ENCODE data around the gene EIF3L. TPM values are rescaled to one million over a fixed set of nuclear protein-coding genes. Genes with fewer than 3 reads are reported as not detected.

EIF3L gene
- total and polyA plus RNA-seq, 10 of the 15 experiments (the other 5 are each of a cell fraction or from before 2014, with no cell fraction given): 294 to 1,037 (median 618) TPM

- TF ChIP-seq MEF2B (IDR thresholded peaks at IDR 0.05; ENCODE audit: partially characterized antibody, poor library complexity, severe bottlenecking) (peak; percentile 52), NKRF (conservative IDR thresholded peaks at IDR 0.05) (peak; percentile 52), SMARCA5 (IDR thresholded peaks at IDR 0.05) (0 out of 2 replicates have a peak, but pooled peaks have one; percentile 54), ZNF622 (IDR thresholded peaks at IDR 0.05) (no peak), PAX8 (IDR thresholded peaks at IDR 0.05) (no peak), PAX5 (IDR thresholded peaks at IDR 0.05; ENCODE audit: borderline replicate concordance, low read depth, low read length) (no peak), BHLHE40 (IDR thresholded peaks at IDR 0.05; ENCODE audit: borderline replicate concordance in 1 of 2, low read depth in 2 of 2, low read length in 1 of 2) (no peak)
Measured at GRCh38 chr22:37906364-37907008, 57.3 kb downstream of the EIF3L start (continued).

- H3K36me3 ChIP-seq (ENCODE audit: control insufficient read depth in 2 of 2, insufficient read depth in 2 of 2, low read length in 1 of 2): no peaks in the 10 kb centered on the region
- H3K4me1 ChIP-seq (ENCODE audit: control insufficient read depth, insufficient read depth, low read length): no peaks in the 10 kb centered on the region
- intact Hi-C loops (cut with micrococcal nuclease; ENCODE audit: unreplicated experiment) (loop anchor here (2.0 to 5.0 kb wide), 2 partner anchors 28 to 60 kb away; no protein-coding TSS in a partner anchor), in situ Hi-C loops (cut with MboI) (no loop called here)
- H3K27ac ChIP-seq (ENCODE audit: control insufficient read depth, insufficient read depth): peak overlapping the region; percentile 59; the same call in 1 of the 2 replicates
- SMC1A ChIA-PET (ENCODE audit: uncharacterized antibody, unreplicated experiment): no interaction called here
- no peak for DNase-seq (ENCODE audit: low read depth, low spot score)
- TSS peak; percentile 53 for BruUV-seq (replicated peaks)
- peak overlapping the region; percentile 94 for H3K4me2 ChIP-seq (ENCODE audit: control insufficient read depth, insufficient read depth)
- POLR2A ChIA-PET: interaction anchor here (2.8 kb wide), 1 partner anchor 10 kb away, joined by 16 read pairs; no protein-coding TSS in a partner anchor
- H3K27me3 ChIP-seq (replicated peaks in 1 of 2; ENCODE audit: control insufficient read depth in 2 of 2, insufficient read depth in 2 of 2, low read length in 1 of 2): no peaks in the 10 kb centered on the region
- FAIRE-seq: no peak
- H3K4me3 ChIP-seq: peak overlapping the region; percentile 85
- H3K9ac ChIP-seq (ENCODE audit: control insufficient read depth, insufficient read depth, low read length): peak overlapping the region; percentile 63
- ATAC-seq: no peak; the same call in 2 of the 3 replicates
- H3K79me2 ChIP-seq (ENCODE audit: control insufficient read depth, insufficient read depth, low read length): peaks cover 2% of the 10 kb centered on the region; the same call in 1 of the 2 replicates
- CTCF ChIA-PET: interaction anchor here (0.8 to 2.3 kb wide), 4 partner anchors 11 to 273 kb away, joined by 3 to 13 read pairs (median 4); no protein-coding TSS in a partner anchor
- peak overlapping the region; percentile 70 for H2AFZ ChIP-seq (ENCODE audit: control insufficient read depth, low read depth, low read length)
- 57% methylated on average over 19 of the region's 19 CpGs for WGBS (ENCODE audit: insufficient coverage, insufficient replicate concordance, low lambda C conversion rate, missing lambda C conversion rate)
- TF ChIP-seq CTCF (IDR thresholded peaks at IDR 0.05 in 2 of 3, conservative IDR thresholded peaks at IDR 0.05 in 1 of 3; ENCODE audit: control insufficient read depth in 2 of 3, extremely low read depth in 1 of 3, insufficient read depth in 1 of 3, low read depth in 3 of 3, low read length in 3 of 3): no peak
- peak; percentile 30; the same call in 1 of the 2 replicates for TF ChIP-seq POLR2A (IDR thresholded peaks at IDR 0.05; ENCODE audit: low read depth, low read length)
- no peak for TF ChIP-seq RB1 (IDR thresholded peaks at IDR 0.05; ENCODE audit: borderline replicate concordance)
- no peaks in the 10 kb centered on the region for H3K9me3 ChIP-seq (replicated peaks; ENCODE audit: control insufficient read depth, insufficient read depth, low read length)
- no peaks in the 10 kb centered on the region for H4K20me1 ChIP-seq (ENCODE audit: control insufficient read depth, insufficient read depth)
- RAD21 ChIA-PET (ENCODE audit: unreplicated experiment): interaction anchor here (1.3 kb wide), 1 partner anchor 58 kb away, joined by 5 read pairs; no protein-coding TSS in a partner anchor
Measured at GRCh38 chr22:37907036-37907954, 58.1 kb downstream of the EIF3L start.
